ENCODE data around the gene NLGN1.

The NLGN1 gene

GRCh38 chr3:173901649-173902048 lies 504.1 kb downstream of the NLGN1 start:
- no peak for DNase-seq (ENCODE audit: low read depth)
- TF ChIP-seq, protein P1, sequence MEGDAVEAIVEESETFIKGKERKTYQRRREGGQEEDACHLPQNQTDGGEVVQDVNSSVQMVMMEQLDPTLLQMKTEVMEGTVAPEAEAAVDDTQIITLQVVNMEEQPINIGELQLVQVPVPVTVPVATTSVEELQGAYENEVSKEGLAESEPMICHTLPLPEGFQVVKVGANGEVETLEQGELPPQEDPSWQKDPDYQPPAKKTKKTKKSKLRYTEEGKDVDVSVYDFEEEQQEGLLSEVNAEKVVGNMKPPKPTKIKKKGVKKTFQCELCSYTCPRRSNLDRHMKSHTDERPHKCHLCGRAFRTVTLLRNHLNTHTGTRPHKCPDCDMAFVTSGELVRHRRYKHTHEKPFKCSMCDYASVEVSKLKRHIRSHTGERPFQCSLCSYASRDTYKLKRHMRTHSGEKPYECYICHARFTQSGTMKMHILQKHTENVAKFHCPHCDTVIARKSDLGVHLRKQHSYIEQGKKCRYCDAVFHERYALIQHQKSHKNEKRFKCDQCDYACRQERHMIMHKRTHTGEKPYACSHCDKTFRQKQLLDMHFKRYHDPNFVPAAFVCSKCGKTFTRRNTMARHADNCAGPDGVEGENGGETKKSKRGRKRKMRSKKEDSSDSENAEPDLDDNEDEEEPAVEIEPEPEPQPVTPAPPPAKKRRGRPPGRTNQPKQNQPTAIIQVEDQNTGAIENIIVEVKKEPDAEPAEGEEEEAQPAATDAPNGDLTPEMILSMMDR (IDR thresholded peaks at IDR 0.05; ENCODE audit: control insufficient read depth, extremely low read depth, insufficient read depth), result no peak

GRCh38 chr3:173902401-173902800 lies 504.9 kb downstream of the NLGN1 start:
- peak; percentile 67 for DNase-seq (ENCODE audit: low read depth)
- TF ChIP-seq, protein P1 (IDR thresholded peaks at IDR 0.05; ENCODE audit: control insufficient read depth, extremely low read depth, insufficient read depth), result no peak
- no peak overlapping the region for H3K4me3 ChIP-seq (ENCODE audit: low read depth, low read length)

More at GRCh38 chr3:173901649-173902048, 504.1 kb downstream of the NLGN1 start:
- H3K4me3 ChIP-seq (ENCODE audit: low read depth, low read length), result no peak overlapping the region

GRCh38 chr3:173902871-173903270 lies 505.3 kb downstream of the NLGN1 start:
- no peak for DNase-seq (ENCODE audit: low read depth)
- TF ChIP-seq, protein P1 (IDR thresholded peaks at IDR 0.05; ENCODE audit: control insufficient read depth, extremely low read depth, insufficient read depth), result no peak

GRCh38 chr3:173905381-173905780 lies 507.8 kb downstream of the NLGN1 start:
- DNase-seq (ENCODE audit: low read depth), result no peak
- H3K4me3 ChIP-seq (ENCODE audit: low read depth, low read length), result no peak overlapping the region
- TF ChIP-seq, protein P1 (IDR thresholded peaks at IDR 0.05; ENCODE audit: control insufficient read depth, extremely low read depth, insufficient read depth), result no peak

More at GRCh38 chr3:173902871-173903270, 505.3 kb downstream of the NLGN1 start:
- H3K4me3 ChIP-seq (ENCODE audit: low read depth, low read length), result no peak overlapping the region

DNA sequence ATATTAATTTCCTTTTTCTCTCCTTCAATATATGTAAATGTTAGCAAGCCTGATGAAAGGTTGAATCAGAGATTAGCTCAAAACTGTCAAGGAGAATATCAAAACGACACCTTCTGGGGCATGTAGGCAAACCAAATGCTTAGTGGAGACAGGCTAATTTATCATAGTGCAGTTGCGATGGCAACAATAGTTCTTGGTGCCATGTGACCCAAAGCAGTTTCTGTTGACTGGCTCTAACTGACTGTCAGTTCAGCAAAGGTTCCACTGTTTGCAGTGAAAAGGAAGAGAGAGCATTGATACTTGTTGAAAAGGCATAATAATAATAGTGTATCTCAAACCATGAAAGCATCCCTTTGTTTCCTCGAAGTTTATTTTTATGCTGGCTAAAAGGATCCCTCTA lies 513.9 kb downstream of the NLGN1 start:
- TF ChIP-seq, protein P1 (IDR thresholded peaks at IDR 0.05; ENCODE audit: control insufficient read depth, extremely low read depth, insufficient read depth), result no peak
- DNase-seq (ENCODE audit: low read depth), result no peak
- no peak overlapping the region for H3K4me3 ChIP-seq (ENCODE audit: low read depth, low read length)

GRCh38 chr3:173912126-173912525 lies 514.6 kb downstream of the NLGN1 start:
- DNase-seq (ENCODE audit: low read depth), result no peak
- TF ChIP-seq, protein P1 (IDR thresholded peaks at IDR 0.05; ENCODE audit: control insufficient read depth, extremely low read depth, insufficient read depth), result no peak
- H3K4me3 ChIP-seq (ENCODE audit: low read depth, low read length), result no peak overlapping the region

- TF ChIP-seq, protein P1 (IDR thresholded peaks at IDR 0.05; ENCODE audit: control insufficient read depth, extremely low read depth, insufficient read depth), result no peak
- DNase-seq (ENCODE audit: low read depth), result no peak
- no peak overlapping the region for H3K4me3 ChIP-seq (ENCODE audit: low read depth, low read length)
Measured at GRCh38 chr3:173913397-173913796, 515.9 kb downstream of the NLGN1 start.
